ENCODE measurements around the gene SFXN1. TPM values are rescaled to one million over a fixed set of nuclear protein-coding genes. Genes with fewer than 3 reads are reported as not detected.

SFXN1 gene
- total and polyA plus RNA-seq, 2 donors (not counting 3 experiments of a cell fraction or from before 2014, with no cell fraction given): 61.7 to 69.3 TPM

DNA sequence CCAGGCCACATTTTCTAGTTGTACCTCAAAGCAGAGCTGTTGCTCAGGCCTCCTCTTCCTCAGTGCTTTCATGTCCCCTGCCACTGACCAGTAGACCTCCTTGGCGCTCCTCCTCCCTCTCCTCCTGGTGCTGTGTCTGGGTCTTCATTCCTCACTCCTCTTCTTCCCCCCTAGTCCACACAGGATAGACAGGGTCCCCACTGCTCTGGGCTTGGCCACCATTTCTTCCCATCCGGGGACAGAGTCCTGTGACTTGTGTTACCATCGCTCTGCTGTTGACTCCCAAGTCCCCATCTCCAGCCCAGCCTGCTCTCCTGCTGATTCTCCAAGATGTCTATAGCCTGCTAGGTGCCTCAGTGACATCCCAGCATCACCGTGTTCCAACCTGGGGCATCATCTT lies 91.3 kb downstream of the SFXN1 start:
- BruUV-seq (replicated peaks): no TSS peak
- Histone ChIP-seq H3K36me3 (ENCODE audit: control insufficient read depth in 2 of 2, extremely low read depth in 1 of 2, insufficient read depth in 2 of 2, low read length in 2 of 2) (no peaks in the 10 kb centered on the region), H3K79me2 (ENCODE audit: control insufficient read depth, insufficient read depth, low read length) (no peaks in the 10 kb centered on the region), H4K20me1 (replicated peaks; ENCODE audit: control insufficient read depth, extremely low read depth, insufficient read depth, low read length) (no peaks in the 10 kb centered on the region), H3K27me3 (ENCODE audit: control insufficient read depth in 2 of 2, insufficient read depth in 2 of 2, low read length in 2 of 2) (no peaks in the 10 kb centered on the region), H3K27ac (ENCODE audit: insufficient read depth, low read depth, low read length) (no peak overlapping the region), H3K4me2 (ENCODE audit: insufficient read depth, low read length) (no peak overlapping the region), H3K9me3 (replicated peaks; ENCODE audit: control insufficient read depth, insufficient read depth, low read length) (no peaks in the 10 kb centered on the region), H2AFZ (ENCODE audit: low read depth, low read length) (no peak overlapping the region), H3K9me1 (replicated peaks; ENCODE audit: control insufficient read depth, extremely low read depth, insufficient read depth, low read length) (no peaks in the 10 kb centered on the region), H3K4me1 (ENCODE audit: control insufficient read depth, extremely low read depth, insufficient read depth, low read length) (no peaks in the 10 kb centered on the region), H3K9ac (replicated peaks; ENCODE audit: extremely low read depth, insufficient read depth, low read length) (no peak overlapping the region), H3K4me3 (replicated peaks in 1 of 3; ENCODE audit: insufficient read depth in 1 of 3, low read depth in 1 of 3, low read length in 3 of 3) (no peak overlapping the region)
- FAIRE-seq (no peak), DNase-seq (ENCODE audit: low read depth, low spot score) (no peak)
- TF ChIP-seq EZH2 (IDR thresholded peaks at IDR 0.05; ENCODE audit: borderline replicate concordance, low read depth, low read length, severe bottlenecking) (no peak), MYC (IDR thresholded peaks at IDR 0.05; ENCODE audit: low read depth, low read length) (no peak), POLR2A (IDR thresholded peaks at IDR 0.05; ENCODE audit: low read depth, low read length) (no peak)
- intact Hi-C loops (cut with micrococcal nuclease): no loop called here
- dilution Hi-C loops (cut with MboI; ENCODE audit: extremely low pct_ligation_motif_present, low sequenced_read_pairs): no loop called here
- ChIA-PET CTCF (no interaction called here), POLR2A (no interaction called here)

DNA sequence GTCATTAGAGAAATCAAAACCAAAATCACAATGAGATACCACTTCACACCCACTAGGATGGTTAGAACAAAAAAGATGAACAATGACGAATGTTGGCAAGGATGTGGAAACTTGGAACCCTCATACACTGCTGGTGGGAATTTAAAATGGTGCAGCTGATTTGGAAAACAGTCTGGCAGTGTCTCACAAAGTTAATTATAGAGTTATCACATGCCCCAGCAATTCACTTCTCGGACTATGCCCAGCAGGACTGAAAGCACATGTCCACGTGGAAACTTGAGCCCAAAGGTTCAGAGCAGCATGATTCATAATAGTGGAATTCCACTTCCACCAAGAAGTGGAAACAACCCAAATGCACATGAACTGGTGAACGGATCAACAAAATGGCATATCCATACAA lies 94.5 kb downstream of the SFXN1 start:
- no peak overlapping the region for H2AFZ ChIP-seq (ENCODE audit: low read depth, low read length)
- H3K4me2 ChIP-seq (ENCODE audit: insufficient read depth, low read length): no peak overlapping the region
- FAIRE-seq (no peak), DNase-seq (ENCODE audit: low read depth, low spot score) (no peak)
- CTCF ChIA-PET: no interaction called here
- no peaks in the 10 kb centered on the region for H3K9me1 ChIP-seq (replicated peaks; ENCODE audit: control insufficient read depth, extremely low read depth, insufficient read depth, low read length)
- POLR2A ChIA-PET: no interaction called here
- intact Hi-C loops (cut with micrococcal nuclease) (no loop called here), dilution Hi-C loops (cut with MboI; ENCODE audit: extremely low pct_ligation_motif_present, low sequenced_read_pairs) (no loop called here)
- no TSS peak for BruUV-seq (replicated peaks)
- H3K36me3 ChIP-seq (ENCODE audit: control insufficient read depth in 2 of 2, extremely low read depth in 1 of 2, insufficient read depth in 2 of 2, low read length in 2 of 2): no peaks in the 10 kb centered on the region
- H3K79me2 ChIP-seq (ENCODE audit: control insufficient read depth, insufficient read depth, low read length): no peaks in the 10 kb centered on the region
- H3K4me3 ChIP-seq (replicated peaks in 1 of 3; ENCODE audit: insufficient read depth in 1 of 3, low read depth in 1 of 3, low read length in 3 of 3): no peak overlapping the region
- TF ChIP-seq POLR2A (IDR thresholded peaks at IDR 0.05; ENCODE audit: low read depth, low read length) (no peak), JUN (IDR thresholded peaks at IDR 0.05; ENCODE audit: borderline replicate concordance, insufficient read depth, insufficient read length, low read depth) (no peak), EZH2 (IDR thresholded peaks at IDR 0.05; ENCODE audit: borderline replicate concordance, low read depth, low read length, severe bottlenecking) (no peak), POLR2AphosphoS5 (IDR thresholded peaks at IDR 0.05; ENCODE audit: insufficient read depth, low read depth, low read length) (no peak), MYC (IDR thresholded peaks at IDR 0.05; ENCODE audit: low read depth, low read length) (no peak), FOS (IDR thresholded peaks at IDR 0.05; ENCODE audit: borderline replicate concordance, insufficient read depth, low read length) (no peak)
- H3K9me3 ChIP-seq (replicated peaks; ENCODE audit: control insufficient read depth, insufficient read depth, low read length): no peaks in the 10 kb centered on the region
- H3K27me3 ChIP-seq (ENCODE audit: control insufficient read depth in 2 of 2, insufficient read depth in 2 of 2, low read length in 2 of 2): no peaks in the 10 kb centered on the region
- H3K27ac ChIP-seq (ENCODE audit: insufficient read depth, low read depth, low read length): no peak overlapping the region
- no peaks in the 10 kb centered on the region for H3K4me1 ChIP-seq (ENCODE audit: control insufficient read depth, extremely low read depth, insufficient read depth, low read length)
- no peak overlapping the region for H3K9ac ChIP-seq (replicated peaks; ENCODE audit: extremely low read depth, insufficient read depth, low read length)
- no peaks in the 10 kb centered on the region for H4K20me1 ChIP-seq (replicated peaks; ENCODE audit: control insufficient read depth, extremely low read depth, insufficient read depth, low read length)
